COLO668 (cell line): ENCODE data around the gene PLAGL2.
A peak's percentile ranks its signal among the peaks of the same experiment; 100 is the strongest.
"Not testable (repeated sequence)": the region's sequence is repeated elsewhere in the genome, so short reads cannot be mapped to it uniquely, and the experiment has no call there.

Experiments used
- DNase-seq: peaks from one replicate; lab custom pipeline; 2025; ENCODE audit not compliant: unreplicated experiment; lab: John Stamatoyannopoulos, UW

PLAGL2 gene

GRCh38 chr20:32207626-32208498 is at the start of gene PLAGL2, which contains the start of gene POFUT1:
Gene PLAGL2 (minus strand): TSS chr20:32207743. CDS start chr20:32202178, 5,565 bp downstream.
Gene POFUT1 (plus strand): TSS chr20:32207880. CDS start chr20:32207942, 62 bp downstream.
- peak; percentile 98 for DNase-seq

GRCh38 chr20:32252189-32252588 is 44.6 kb upstream of the PLAGL2 start:
- DNase-seq = no peak

- no peak for DNase-seq
Observed at GRCh38 chr20:32251470-32251869, 43.9 kb upstream of the PLAGL2 start.

- no peak for DNase-seq
Observed at GRCh38 chr20:32249030-32249738, 41.6 kb upstream of the PLAGL2 start.

- no peak for DNase-seq
Observed at GRCh38 chr20:32248043-32248442, 40.5 kb upstream of the PLAGL2 start.

- DNase-seq = not testable (repeated sequence)
Observed at GRCh38 chr20:32246208-32246607, 38.7 kb upstream of the PLAGL2 start.

GRCh38 chr20:32244959-32245358 is 37.4 kb upstream of the PLAGL2 start:
- DNase-seq = no peak

GRCh38 chr20:32244150-32244823 is 36.7 kb upstream of the PLAGL2 start:
- no peak for DNase-seq

GRCh38 chr20:32241807-32242206 is 34.3 kb upstream of the PLAGL2 start:
- no peak for DNase-seq

- DNase-seq = no peak
Observed at GRCh38 chr20:32240205-32240604, 32.7 kb upstream of the PLAGL2 start.

- no peak for DNase-seq
Observed at GRCh38 chr20:32238483-32239425, 31.2 kb upstream of the PLAGL2 start.

GRCh38 chr20:32237419-32237818 is 29.9 kb upstream of the PLAGL2 start:
- no peak for DNase-seq

- DNase-seq = no peak
Observed at GRCh38 chr20:32236819-32237218, 29.3 kb upstream of the PLAGL2 start.

GRCh38 chr20:32236048-32236533 is 28.5 kb upstream of the PLAGL2 start:
- no peak for DNase-seq

- no peak for DNase-seq
Observed at GRCh38 chr20:32235331-32236047, 27.9 kb upstream of the PLAGL2 start.

- DNase-seq = no peak
Observed at GRCh38 chr20:32234135-32234808, 26.7 kb upstream of the PLAGL2 start.

- no peak for DNase-seq
Observed at GRCh38 chr20:32233286-32233685, 25.7 kb upstream of the PLAGL2 start.

- DNase-seq = no peak
Observed at GRCh38 chr20:32232326-32232886, 24.9 kb upstream of the PLAGL2 start.

- DNase-seq = no peak
Observed at GRCh38 chr20:32231847-32232246, 24.3 kb upstream of the PLAGL2 start.
